K562 (cell line): ENCODE results near the gene GNAZ. TPM values are rescaled to one million over a fixed set of nuclear protein-coding genes. Genes with fewer than 3 reads are reported as not detected.

ENCODE experiments used
- ATAC-seq: fragments of 200-7000 bp; cut with Tn5 transposase; 3 replicates; pipeline ENCODE4 v1.9.1; 2020; ENCODE audit warnings: moderate library complexity
- BruUV-seq: library from RNA; stranded (reverse); fragments of 400-500 nt; replicated peaks from 2 replicates; lab custom pipeline; 2021; lab: Mats Ljungman, UMichigan
- CTCF ChIA-PET: fragments of 300-600 bp; formaldehyde crosslinking; extraction: SDS; loops from one replicate; lab custom pipeline; 2021; ENCODE audit warnings: low intra/inter-chr PET ratio; lab: Yijun Ruan, JAX
- POLR2A ChIA-PET: fragments of 300-600, 350-650 bp; sonication (Branson Sonifier 250); formaldehyde crosslinking; extraction: SDS; loops from one replicate; lab custom pipeline; 2021; ENCODE audit warnings: antibody characterized with exemption, inconsistent platforms; lab: Yijun Ruan, JAX
- DNase-seq, 4 experiments: peaks; one replicate each; pipeline versions ENCODE4 v3.0.0 to v3.0.0-alpha.2; 2011 to 2018; ENCODE audit warnings: low spot score in 3 of 4, mixed read lengths in 3 of 4; ENCODE audit errors: extremely low read depth in 1 of 4
- FAIRE-seq: peaks from 2 replicates; lab custom pipeline; 2011; peaks lifted over from hg19 to GRCh38; lab: Jason Lieb, UNC
- H2AFZ ChIP-seq: 2 replicates; pipeline ENCODE4 v1.6.0; 2011; ENCODE audit warnings: low read depth, low read length, control low read depth, inconsistent platforms
- H3K27ac ChIP-seq: fragments of 200-600 bp; 3 replicates; pipeline ENCODE4 v1.8.0; 2011; ENCODE audit warnings: low read depth, mild to moderate bottlenecking, control low read depth, inconsistent platforms, low read length, moderate library complexity, mixed read lengths; ENCODE audit errors: extremely low read depth
- H3K27me3 ChIP-seq, 2 experiments: fragments of 300-600 bp in 1 of 2; 2 replicates in 1 of 2; 3 replicates in 1 of 2; pipeline versions ENCODE4 v1.6.0 to v1.8.0; 2011; ENCODE audit warnings: inconsistent platforms in 2 of 2, low read length in 2 of 2, mild to moderate bottlenecking in 1 of 2, mixed read lengths in 1 of 2, moderate library complexity in 1 of 2; ENCODE audit not compliant: control insufficient read depth in 2 of 2, insufficient read depth in 2 of 2
- H3K36me3 ChIP-seq: fragments of 300-600 bp; 3 replicates; pipeline ENCODE4 v1.8.0; 2011; ENCODE audit warnings: mild to moderate bottlenecking, low read length, inconsistent platforms; ENCODE audit not compliant: control insufficient read depth, insufficient read depth
- H3K4me1 ChIP-seq, 2 experiments: fragments of 200-600 bp in 1 of 2; replicated peaks in 1 of 2; 2 replicates in 1 of 2; 3 replicates in 1 of 2; pipeline versions ENCODE4 v1.5.1 to v1.8.0; 2011; ENCODE audit warnings: inconsistent platforms in 2 of 2, low read length in 2 of 2, mild to moderate bottlenecking in 1 of 2, mixed read lengths in 1 of 2, moderate library complexity in 1 of 2; ENCODE audit not compliant: control insufficient read depth in 2 of 2, insufficient read depth in 2 of 2
- H3K4me2 ChIP-seq: 2 replicates; pipeline ENCODE4 v1.6.1; 2011; ENCODE audit warnings: low read length, control low read depth, inconsistent platforms, mixed read lengths; ENCODE audit not compliant: insufficient read depth
- H3K4me3 ChIP-seq: fragments of 200-600 bp; sonication (generic), shearing (Covaris generic); 2 replicates; pipeline ENCODE4 v1.5.1; 2016; ENCODE audit warnings: control low read depth, inconsistent platforms
- H3K79me2 ChIP-seq: fragments of 200-600 bp; 3 replicates; pipeline ENCODE4 v1.8.0; 2011; ENCODE audit warnings: low read length, inconsistent platforms; ENCODE audit not compliant: control insufficient read depth, insufficient read depth
- H3K9ac ChIP-seq, 2 experiments: 2 replicates each; pipeline versions ENCODE4 v1.6.0 to v1.6.1; 2011; ENCODE audit warnings: low read depth in 2 of 2, low read length in 2 of 2, control low read depth in 1 of 2, inconsistent platforms in 1 of 2, mild to moderate bottlenecking in 1 of 2, mixed read lengths in 1 of 2; ENCODE audit not compliant: insufficient read depth in 1 of 2
- H3K9me1 ChIP-seq: one replicate; pipeline ENCODE4 v1.6.0; 2011; ENCODE audit warnings: inconsistent platforms, mild to moderate bottlenecking, low read length, moderate library complexity; ENCODE audit not compliant: control insufficient read depth, insufficient read depth
- H3K9me3 ChIP-seq: replicated peaks from 2 replicates; pipeline ENCODE4 v1.5.1; 2011; ENCODE audit warnings: low read depth, low read length, inconsistent platforms; ENCODE audit not compliant: control insufficient read depth, insufficient read depth
- H4K20me1 ChIP-seq: replicated peaks from 2 replicates; pipeline ENCODE4 v1.6.1; 2011; ENCODE audit warnings: low read length, inconsistent platforms, mixed read lengths; ENCODE audit not compliant: control insufficient read depth, insufficient read depth
- BMI1 ChIP-seq: fragments of 150-350 bp; IDR thresholded peaks from 2 replicates; pipeline ENCODE4 v1.6.1; 2014; ENCODE audit warnings: low read length
- MAFG ChIP-seq: fragments of 450-650 bp; conservative IDR thresholded peaks from 2 replicates; pipeline ENCODE4 v1.6.1; 2016; ENCODE audit warnings: missing genetic modification characterization, missing compliant biosample characterization
- RAD21 ChIP-seq, 2 experiments: fragments of 250-450 bp in 1 of 2; fragments of 450-650 bp in 1 of 2; sonication (Bioruptor Pico) in 1 of 2; formaldehyde crosslinking in 1 of 2; IDR thresholded peaks in 1 of 2; conservative IDR thresholded peaks in 1 of 2; 2 replicates each; pipeline versions ENCODE4 v1.4.0 to v1.8.0; 2020 to 2022; ENCODE audit warnings: mild to moderate bottlenecking in 2 of 2, moderate library complexity in 1 of 2
- RBFOX2 ChIP-seq: fragments of 200-400 bp; formaldehyde crosslinking; IDR thresholded peaks from 2 replicates; pipeline ENCODE4 v1.6.1; 2017; ENCODE audit warnings: low read depth, mild to moderate bottlenecking, low read length, moderate library complexity
- SIX5 ChIP-seq, 2 experiments: IDR thresholded peaks; 2 replicates each; pipeline ENCODE4 v1.6.1; 2011; ENCODE audit warnings: low read length in 2 of 2, borderline replicate concordance in 1 of 2, low read depth in 1 of 2, mild to moderate bottlenecking in 1 of 2, moderate library complexity in 1 of 2; ENCODE audit not compliant: insufficient read depth in 1 of 2
- WGBS: fragments of 100-300 bp; shearing (Covaris generic); methylation state at CpG from one replicate; pipeline ENCODE4 v1.1.6; 2016; ENCODE audit warnings: low coverage, mixed read lengths; ENCODE audit not compliant: insufficient coverage; ENCODE audit errors: missing lambda C conversion rate; 5-methylcytosine and 5-hydroxymethylcytosine counted together
- in situ Hi-C: fragments of 300-500 bp; cut with MboI; formaldehyde crosslinking; loops from 4 replicates; pipeline ENCODE4 v1.15.0; 2018; ENCODE audit warnings: inconsistent platforms, mixed read lengths
- intact Hi-C: fragments of 100-400 bp; cut with micrococcal nuclease; formaldehyde crosslinking; loops from 2 replicates; pipeline ENCODE4 v1.14.2; 2022
- polyA plus RNA-seq, 8 experiments: library from polyadenylated mRNA; depleted of rRNA in 4 of 8; stranded (reverse) in 5 of 8; unstranded in 3 of 8; fragments of >200 nt; fragmentation: Nextera tagmentation in 2 of 8; fragmentation: Illumina TruSeq in 1 of 8; extraction: Ambion mirVana in 2 of 8; extraction: Trizol in 1 of 8; gene quantifications; 2 replicates each; pipeline versions ENCODE4 v1.2.1 to v1.2.3, GENCODE V29; 2011 to 2014; ENCODE audit warnings: inconsistent platforms in 1 of 8, missing spikeins in 1 of 8
- total RNA-seq, 7 experiments: library from RNA; depleted of rRNA in 6 of 7; stranded (reverse); fragments of >200 nt in 6 of 7; fragmentation: Illumina TruSeq in 2 of 7; extraction: Trizol in 2 of 7; gene quantifications; 2 replicates each; pipeline versions ENCODE4 v1.2.1 to v1.2.3, GENCODE V29; 2011 to 2021; ENCODE audit warnings: low replicate concordance in 1 of 7
- TF ChIP-seq, protein P1 (sequence below), 2 experiments: fragments of 450-650 bp in 1 of 2; sonication (generic) in 1 of 2; formaldehyde crosslinking; conservative IDR thresholded peaks; 2 replicates each; pipeline versions ENCODE4 v1.4.0 to v1.8.1; 2020 to 2022; ENCODE audit warnings: mild to moderate bottlenecking in 1 of 2, missing genetic modification reagents in 1 of 2
- TF ChIP-seq, protein P2 (sequence below), 2 experiments: IDR thresholded peaks in 1 of 2; conservative IDR thresholded peaks in 1 of 2; 2 replicates each; pipeline ENCODE4 v1.6.1; 2016; ENCODE audit warnings: low read depth in 2 of 2, mild to moderate bottlenecking in 1 of 2, missing compliant biosample characterization in 1 of 2, missing genetic modification characterization in 1 of 2, moderate library complexity in 1 of 2
- TF ChIP-seq, protein P3 (sequence below), 2 experiments: IDR thresholded peaks; 2 replicates each; pipeline ENCODE4 v1.6.1; 2011; ENCODE audit warnings: borderline replicate concordance in 1 of 2, control low read depth in 1 of 2, low read depth in 1 of 2, low read length in 1 of 2, mild to moderate bottlenecking in 1 of 2, mixed read lengths in 1 of 2, moderate library complexity in 1 of 2; ENCODE audit not compliant: insufficient read depth in 1 of 2, insufficient read length in 1 of 2, poor library complexity in 1 of 2, severe bottlenecking in 1 of 2; ENCODE audit errors: extremely low read depth in 1 of 2
- TF ChIP-seq, protein P4 (sequence below): sonication (generic); formaldehyde crosslinking; IDR thresholded peaks from 2 replicates; pipeline ENCODE4 v1.8.1; 2023; ENCODE audit warnings: mild to moderate bottlenecking, missing genetic modification reagents, moderate library complexity

Gene GNAZ
- total and polyA plus RNA-seq, 9 of the 15 experiments (the other 6 are each of a cell fraction or from before 2014, with no cell fraction given): 0.04 to 0.22 (median 0.13) TPM; not detected in 3

DNA sequence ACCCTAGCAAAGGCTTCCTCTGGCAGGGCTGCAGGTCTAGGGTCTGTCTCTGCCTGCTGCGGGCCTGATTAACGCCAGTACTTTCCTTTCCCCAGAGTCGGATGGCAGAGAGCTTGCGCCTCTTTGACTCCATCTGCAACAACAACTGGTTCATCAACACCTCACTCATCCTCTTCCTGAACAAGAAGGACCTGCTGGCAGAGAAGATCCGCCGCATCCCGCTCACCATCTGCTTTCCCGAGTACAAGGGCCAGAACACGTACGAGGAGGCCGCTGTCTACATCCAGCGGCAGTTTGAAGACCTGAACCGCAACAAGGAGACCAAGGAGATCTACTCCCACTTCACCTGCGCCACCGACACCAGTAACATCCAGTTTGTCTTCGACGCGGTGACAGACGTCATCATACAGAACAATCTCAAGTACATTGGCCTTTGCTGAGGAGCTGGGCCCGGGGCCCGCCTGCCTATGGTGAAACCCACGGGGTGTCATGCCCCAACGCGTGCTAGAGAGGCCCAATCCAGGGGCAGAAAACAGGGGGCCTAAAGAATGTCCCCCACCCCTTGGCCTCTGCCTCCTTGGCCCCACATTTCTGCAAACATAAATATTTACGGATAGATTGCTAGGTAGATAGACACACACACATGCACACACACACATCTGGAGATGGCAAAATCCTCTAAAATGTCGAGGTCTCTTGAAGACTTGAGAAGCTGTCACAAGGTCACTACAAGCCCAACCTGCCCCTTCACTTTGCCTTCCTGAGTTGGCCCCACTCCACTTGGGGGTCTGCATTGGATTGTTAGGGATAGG lies 52.9 kb downstream of the GNAZ start:
- Histone ChIP-seq H3K9ac (peak overlapping the region in 1 of 2 experiments; percentile 12; a peak in 2 of 4 replicates), H3K4me1 (peaks cover 9 to 23% of the 10 kb centered on the region in 2 experiments; a peak in 4 of 5 replicates), H2AFZ (no peak overlapping the region), H3K79me2 (no peaks in the 10 kb centered on the region), H3K27ac (no peak overlapping the region), H3K36me3 (no peaks in the 10 kb centered on the region)
- intact Hi-C loops: loop anchor here (5.0 to 10.0 kb wide), 2 partner anchors 401 to 658 kb away; no protein-coding TSS in a partner anchor
- no peak for FAIRE-seq
- TF ChIP-seq, protein P1, sequence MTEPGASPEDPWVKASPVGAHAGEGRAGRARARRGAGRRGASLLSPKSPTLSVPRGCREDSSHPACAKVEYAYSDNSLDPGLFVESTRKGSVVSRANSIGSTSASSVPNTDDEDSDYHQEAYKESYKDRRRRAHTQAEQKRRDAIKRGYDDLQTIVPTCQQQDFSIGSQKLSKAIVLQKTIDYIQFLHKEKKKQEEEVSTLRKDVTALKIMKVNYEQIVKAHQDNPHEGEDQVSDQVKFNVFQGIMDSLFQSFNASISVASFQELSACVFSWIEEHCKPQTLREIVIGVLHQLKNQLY (CRISPR knock-in tag; conservative IDR thresholded peaks at IDR 0.05): 0 out of 4 replicates have a peak, but pooled peaks of 1 of the 2 experiments have one; percentile 50
- TF ChIP-seq SIX5 (IDR thresholded peaks at IDR 0.05; ENCODE audit: borderline replicate concordance in 1 of 2, insufficient read depth in 1 of 2, low read depth in 1 of 2, low read length in 2 of 2) (0 out of 4 replicates have a peak, but pooled peaks of 1 of the 2 experiments have one; percentile 5), BMI1 (0 out of 2 replicates have a peak, but pooled peaks have one; percentile 14), MAFG (tag) (no peak), RAD21 (CRISPR knock-in tag; conservative IDR thresholded peaks at IDR 0.05 in 1 of 2, IDR thresholded peaks at IDR 0.05 in 1 of 2) (peak in 1 of 2 experiments; percentile 5; a peak in 1 of 4 replicates), RBFOX2 (no peak)
- TF ChIP-seq, protein P2, sequence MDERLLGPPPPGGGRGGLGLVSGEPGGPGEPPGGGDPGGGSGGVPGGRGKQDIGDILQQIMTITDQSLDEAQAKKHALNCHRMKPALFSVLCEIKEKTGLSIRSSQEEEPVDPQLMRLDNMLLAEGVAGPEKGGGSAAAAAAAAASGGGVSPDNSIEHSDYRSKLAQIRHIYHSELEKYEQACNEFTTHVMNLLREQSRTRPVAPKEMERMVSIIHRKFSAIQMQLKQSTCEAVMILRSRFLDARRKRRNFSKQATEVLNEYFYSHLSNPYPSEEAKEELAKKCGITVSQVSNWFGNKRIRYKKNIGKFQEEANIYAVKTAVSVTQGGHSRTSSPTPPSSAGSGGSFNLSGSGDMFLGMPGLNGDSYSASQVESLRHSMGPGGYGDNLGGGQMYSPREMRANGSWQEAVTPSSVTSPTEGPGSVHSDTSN (CRISPR knock-in tag; IDR thresholded peaks at IDR 0.05; ENCODE audit: low read depth): no peak
- TF ChIP-seq, protein P2 (tag; conservative IDR thresholded peaks at IDR 0.05; ENCODE audit: low read depth): no peak
- TF ChIP-seq, protein P3, sequence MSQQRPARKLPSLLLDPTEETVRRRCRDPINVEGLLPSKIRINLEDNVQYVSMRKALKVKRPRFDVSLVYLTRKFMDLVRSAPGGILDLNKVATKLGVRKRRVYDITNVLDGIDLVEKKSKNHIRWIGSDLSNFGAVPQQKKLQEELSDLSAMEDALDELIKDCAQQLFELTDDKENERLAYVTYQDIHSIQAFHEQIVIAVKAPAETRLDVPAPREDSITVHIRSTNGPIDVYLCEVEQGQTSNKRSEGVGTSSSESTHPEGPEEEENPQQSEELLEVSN (IDR thresholded peaks at IDR 0.05; ENCODE audit: borderline replicate concordance in 1 of 2, extremely low read depth in 1 of 2, insufficient read depth in 1 of 2, insufficient read length in 1 of 2, low read depth in 1 of 2, low read length in 1 of 2, poor library complexity in 1 of 2, severe bottlenecking in 1 of 2): peak in 1 of 2 experiments; percentile 14
- TF ChIP-seq, protein P4, sequence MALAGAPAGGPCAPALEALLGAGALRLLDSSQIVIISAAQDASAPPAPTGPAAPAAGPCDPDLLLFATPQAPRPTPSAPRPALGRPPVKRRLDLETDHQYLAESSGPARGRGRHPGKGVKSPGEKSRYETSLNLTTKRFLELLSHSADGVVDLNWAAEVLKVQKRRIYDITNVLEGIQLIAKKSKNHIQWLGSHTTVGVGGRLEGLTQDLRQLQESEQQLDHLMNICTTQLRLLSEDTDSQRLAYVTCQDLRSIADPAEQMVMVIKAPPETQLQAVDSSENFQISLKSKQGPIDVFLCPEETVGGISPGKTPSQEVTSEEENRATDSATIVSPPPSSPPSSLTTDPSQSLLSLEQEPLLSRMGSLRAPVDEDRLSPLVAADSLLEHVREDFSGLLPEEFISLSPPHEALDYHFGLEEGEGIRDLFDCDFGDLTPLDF (CRISPR knock-in tag): peak; percentile 10; the same call in 1 of the 2 replicates
- TF ChIP-seq, all 486 proteins: peak for 6
- in situ Hi-C loops: no loop called here
- H3K9me3 ChIP-seq: no peaks in the 10 kb centered on the region
- ChIA-PET CTCF (interaction anchor here (1.1 to 12.0 kb wide), 2 partner anchors 164 to 321 kb away, joined by 5 to 549 read pairs; no protein-coding TSS in a partner anchor), POLR2A (interaction anchor here (0.6 to 19.0 kb wide), 21 partner anchors 10 to 909 kb away, joined by 3 to 414 read pairs (median 4); partner anchors contain the start of gene RAB36)
- no TSS peak for BruUV-seq
- no peak overlapping the region for H3K4me3 ChIP-seq
- H4K20me1 ChIP-seq: peaks cover 77% of the 10 kb centered on the region
- H3K9me1 ChIP-seq: peaks cover 26% of the 10 kb centered on the region
- no peak overlapping the region for H3K4me2 ChIP-seq
- H3K27me3 ChIP-seq: peaks cover 50 to 92% of the 10 kb centered on the region in 2 experiments
- 2% methylated on average over 26 of the region's 26 CpGs for WGBS
- DNase-seq (peak in 3 of 4 experiments; percentile 61 to 64 (median 63)), ATAC-seq (peak; percentile 0; the same call in 2 of the 3 replicates)
